Fibroblast of lung (primary cell): ENCODE measurements around the gene ACER1. TPM values are rescaled to one million over a fixed set of nuclear protein-coding genes. Genes with fewer than 3 reads are reported as not detected.

ENCODE experiments used
- DNase-seq, 2 donors: peaks; one replicate each; pipeline versions ENCODE4 v3.0.0 to v3.0.0-alpha.2; 2010; ENCODE audit warnings: low read depth in 2 of 2
- H2AFZ ChIP-seq: 2 replicates; pipeline ENCODE4 v1.5.1; 2012; ENCODE audit warnings: low read length, control low read depth, inconsistent platforms
- H3K27ac ChIP-seq: 2 replicates; pipeline ENCODE4 v1.5.1; 2011; ENCODE audit warnings: low read length, control low read depth; ENCODE audit not compliant: insufficient read depth
- H3K27me3 ChIP-seq: 2 replicates; pipeline ENCODE4 v1.5.1; 2011; ENCODE audit warnings: mild to moderate bottlenecking, low read length; ENCODE audit not compliant: control insufficient read depth, insufficient read depth
- H3K36me3 ChIP-seq: 2 replicates; pipeline ENCODE4 v1.5.1; 2011; ENCODE audit warnings: low read length; ENCODE audit not compliant: control insufficient read depth, insufficient read depth
- H3K4me1 ChIP-seq: 2 replicates; pipeline ENCODE4 v1.5.1; 2011; ENCODE audit warnings: low read length; ENCODE audit not compliant: control insufficient read depth, insufficient read depth; ENCODE audit errors: extremely low read depth
- H3K4me2 ChIP-seq: 2 replicates; pipeline ENCODE4 v1.5.1; 2011; ENCODE audit warnings: low read length, control low read depth; ENCODE audit not compliant: insufficient read depth; ENCODE audit errors: extremely low read depth
- H3K4me3 ChIP-seq, 4 experiments: fragments of 200-600 bp in 1 of 4; sonication (generic) in 1 of 4; replicated peaks in 1 of 4; 2 replicates each; pipeline ENCODE4 v1.5.1; 2011 to 2016; ENCODE audit warnings: low read length in 4 of 4, low read depth in 3 of 4, mild to moderate bottlenecking in 3 of 4, control low read depth in 2 of 4, inconsistent platforms in 1 of 4, mixed read lengths in 1 of 4; ENCODE audit not compliant: insufficient read depth in 1 of 4; ENCODE audit errors: control extremely low read depth in 1 of 4
- H3K79me2 ChIP-seq: 2 replicates; pipeline ENCODE4 v1.5.1; 2012; ENCODE audit warnings: mild to moderate bottlenecking, low read length, inconsistent platforms; ENCODE audit not compliant: control insufficient read depth, insufficient read depth
- H3K9ac ChIP-seq: 2 replicates; pipeline ENCODE4 v1.5.1; 2011; ENCODE audit warnings: mild to moderate bottlenecking, low read length, control low read depth; ENCODE audit not compliant: insufficient read depth
- H3K9me3 ChIP-seq: 2 replicates; pipeline ENCODE4 v1.5.1; 2012; ENCODE audit warnings: low read depth, low read length; ENCODE audit not compliant: control insufficient read depth, insufficient read depth
- H4K20me1 ChIP-seq: 2 replicates; pipeline ENCODE4 v1.5.1; 2011; ENCODE audit warnings: low read length; ENCODE audit not compliant: control insufficient read depth, insufficient read depth; ENCODE audit errors: extremely low read depth
- EZH2 ChIP-seq: IDR thresholded peaks from 2 replicates; pipeline ENCODE4 v1.5.1; 2012; ENCODE audit warnings: low read length, control low read depth, mild to moderate bottlenecking; ENCODE audit errors: missing control alignments
- polyA plus RNA-seq, 2 donors: library from polyadenylated mRNA; depleted of rRNA in 1 of 2; stranded (reverse) in 1 of 2; unstranded in 1 of 2; fragments of >200 nt; gene quantifications; 2 replicates each; pipeline ENCODE4 v1.2.1, GENCODE V29; 2011 to 2012; ENCODE audit warnings: missing spikeins in 1 of 2
- total RNA-seq: library from RNA; depleted of rRNA; stranded (reverse); fragments of >200 nt; gene quantifications from 2 replicates; pipeline ENCODE4 v1.2.1, GENCODE V29; 2014
- TF ChIP-seq, protein P1 (sequence below), 2 donors: IDR thresholded peaks in 1 of 2; conservative IDR thresholded peaks in 1 of 2; 1 replicate in 1 of 2; 2 replicates in 1 of 2; pipeline ENCODE4 v1.5.1; 2011 to 2012; ENCODE audit warnings: low read length in 2 of 2, control low read depth in 1 of 2, inconsistent platforms in 1 of 2, low read depth in 1 of 2, mild to moderate bottlenecking in 1 of 2

The ACER1 gene
- total and polyA plus RNA-seq, 2 donors (not counting 1 experiment from before 2014, with no cell fraction given): not detected

DNA sequence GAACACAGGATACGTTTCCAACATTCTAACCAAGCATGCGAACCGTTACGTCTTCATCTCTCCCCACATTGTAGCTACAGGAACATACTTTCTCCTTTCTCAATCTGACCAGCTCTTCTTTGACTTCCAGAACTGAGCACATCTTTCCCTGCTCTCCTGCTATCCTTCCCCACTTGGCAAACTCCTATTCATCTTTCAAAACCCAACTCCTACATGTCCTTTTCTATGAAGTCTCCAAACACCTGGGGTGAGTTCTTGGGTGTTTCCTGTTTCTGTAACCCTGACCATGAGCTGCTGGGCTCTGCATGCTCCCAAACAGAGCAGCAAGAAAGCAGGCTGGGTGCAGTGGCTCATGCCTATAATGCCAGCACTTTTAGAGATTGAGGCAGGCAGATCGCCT is 6.6 kb downstream of the ACER1 start:
- H3K27ac ChIP-seq: no peak overlapping the region
- TF ChIP-seq, protein P1, sequence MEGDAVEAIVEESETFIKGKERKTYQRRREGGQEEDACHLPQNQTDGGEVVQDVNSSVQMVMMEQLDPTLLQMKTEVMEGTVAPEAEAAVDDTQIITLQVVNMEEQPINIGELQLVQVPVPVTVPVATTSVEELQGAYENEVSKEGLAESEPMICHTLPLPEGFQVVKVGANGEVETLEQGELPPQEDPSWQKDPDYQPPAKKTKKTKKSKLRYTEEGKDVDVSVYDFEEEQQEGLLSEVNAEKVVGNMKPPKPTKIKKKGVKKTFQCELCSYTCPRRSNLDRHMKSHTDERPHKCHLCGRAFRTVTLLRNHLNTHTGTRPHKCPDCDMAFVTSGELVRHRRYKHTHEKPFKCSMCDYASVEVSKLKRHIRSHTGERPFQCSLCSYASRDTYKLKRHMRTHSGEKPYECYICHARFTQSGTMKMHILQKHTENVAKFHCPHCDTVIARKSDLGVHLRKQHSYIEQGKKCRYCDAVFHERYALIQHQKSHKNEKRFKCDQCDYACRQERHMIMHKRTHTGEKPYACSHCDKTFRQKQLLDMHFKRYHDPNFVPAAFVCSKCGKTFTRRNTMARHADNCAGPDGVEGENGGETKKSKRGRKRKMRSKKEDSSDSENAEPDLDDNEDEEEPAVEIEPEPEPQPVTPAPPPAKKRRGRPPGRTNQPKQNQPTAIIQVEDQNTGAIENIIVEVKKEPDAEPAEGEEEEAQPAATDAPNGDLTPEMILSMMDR (conservative IDR thresholded peaks at IDR 0.05 in 1 of 2, IDR thresholded peaks at IDR 0.05 in 1 of 2; ENCODE audit: low read depth in 1 of 2, low read length in 2 of 2): no peak
- TF ChIP-seq EZH2: no peak
- H3K27me3 ChIP-seq: no peaks in the 10 kb centered on the region

DNA sequence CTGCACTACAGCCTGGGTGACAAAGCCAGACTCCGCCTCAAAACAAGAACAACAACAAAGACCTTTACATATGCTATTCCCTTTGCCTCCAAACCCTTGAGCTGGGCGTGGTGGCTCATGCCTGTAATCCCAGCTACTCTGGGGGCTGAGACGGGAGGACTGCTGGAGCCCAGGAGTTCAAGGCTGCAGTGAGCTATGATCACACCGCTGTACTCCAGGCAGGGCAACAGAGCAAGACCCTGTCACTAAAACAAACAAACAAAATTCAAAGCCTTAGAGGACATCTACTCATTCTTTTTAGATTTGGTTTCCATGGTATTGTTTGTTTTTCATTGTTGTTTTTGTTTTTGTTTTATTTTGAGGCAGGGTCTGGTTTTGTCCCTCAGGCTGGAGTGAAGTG is 7.8 kb downstream of the ACER1 start:
- H4K20me1 ChIP-seq: no peaks in the 10 kb centered on the region
- H3K9ac ChIP-seq: no peak overlapping the region
- H3K4me2 ChIP-seq: no peak overlapping the region
- H3K27ac ChIP-seq: no peak overlapping the region
- H3K4me3 ChIP-seq: no peak overlapping the region
- H3K36me3 ChIP-seq: no peaks in the 10 kb centered on the region
- H3K9me3 ChIP-seq: no peaks in the 10 kb centered on the region
- DNase-seq: no peak
- no peaks in the 10 kb centered on the region for H3K27me3 ChIP-seq
- TF ChIP-seq EZH2: no peak
- TF ChIP-seq, protein P1 (conservative IDR thresholded peaks at IDR 0.05 in 1 of 2, IDR thresholded peaks at IDR 0.05 in 1 of 2; ENCODE audit: low read depth in 1 of 2, low read length in 2 of 2): no peak
- no peak overlapping the region for H2AFZ ChIP-seq
- no peaks in the 10 kb centered on the region for H3K79me2 ChIP-seq
- no peaks in the 10 kb centered on the region for H3K4me1 ChIP-seq

More for the DNA sequence above, 6.6 kb downstream of the ACER1 start:
- Histone ChIP-seq H3K9me3 (no peaks in the 10 kb centered on the region), H2AFZ (no peak overlapping the region), H3K36me3 (no peaks in the 10 kb centered on the region), H3K4me1 (no peaks in the 10 kb centered on the region), H3K9ac (no peak overlapping the region), H3K4me3 (no peak overlapping the region), H3K79me2 (no peaks in the 10 kb centered on the region), H4K20me1 (no peaks in the 10 kb centered on the region), H3K4me2 (no peak overlapping the region)
- DNase-seq: no peak

DNA sequence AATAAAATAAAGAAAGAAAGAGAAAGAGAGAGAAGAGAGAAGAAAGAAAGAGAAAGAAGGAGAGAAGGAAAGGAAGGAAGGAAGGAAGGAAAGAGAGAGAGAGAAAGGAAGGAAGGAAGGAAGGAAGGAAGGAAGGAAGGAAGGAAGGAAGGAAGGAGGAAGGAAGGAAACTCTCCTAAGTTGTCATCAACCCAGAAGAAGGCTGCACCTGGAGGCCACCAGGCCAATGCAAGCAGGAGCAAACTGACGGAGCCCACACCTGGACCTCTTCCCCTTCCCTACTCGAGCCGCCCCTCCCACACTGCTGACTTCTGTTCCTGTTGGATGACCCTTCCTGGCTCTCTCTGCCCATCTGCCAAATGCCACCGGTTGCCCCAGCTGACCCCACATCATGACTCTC is 8.7 kb downstream of the ACER1 start:
- Histone ChIP-seq H3K27me3 (no peaks in the 10 kb centered on the region), H3K9ac (no peak overlapping the region), H3K4me3 (no peak overlapping the region), H3K9me3 (no peaks in the 10 kb centered on the region), H3K79me2 (no peaks in the 10 kb centered on the region), H3K4me1 (no peaks in the 10 kb centered on the region), H2AFZ (no peak overlapping the region), H4K20me1 (no peaks in the 10 kb centered on the region), H3K36me3 (no peaks in the 10 kb centered on the region), H3K4me2 (no peak overlapping the region), H3K27ac (no peak overlapping the region)
- no peak for DNase-seq
- TF ChIP-seq EZH2: no peak
- TF ChIP-seq, protein P1 (conservative IDR thresholded peaks at IDR 0.05 in 1 of 2, IDR thresholded peaks at IDR 0.05 in 1 of 2; ENCODE audit: low read depth in 1 of 2, low read length in 2 of 2): no peak
